ENCODE results near the gene TCEANC2. TPM values are rescaled to one million over a fixed set of nuclear protein-coding genes. Genes with fewer than 3 reads are reported as not detected.

TCEANC2 gene
- total RNA-seq, 2 donors from 2014 or later, result 4.4 to 5.9 TPM

DNA sequence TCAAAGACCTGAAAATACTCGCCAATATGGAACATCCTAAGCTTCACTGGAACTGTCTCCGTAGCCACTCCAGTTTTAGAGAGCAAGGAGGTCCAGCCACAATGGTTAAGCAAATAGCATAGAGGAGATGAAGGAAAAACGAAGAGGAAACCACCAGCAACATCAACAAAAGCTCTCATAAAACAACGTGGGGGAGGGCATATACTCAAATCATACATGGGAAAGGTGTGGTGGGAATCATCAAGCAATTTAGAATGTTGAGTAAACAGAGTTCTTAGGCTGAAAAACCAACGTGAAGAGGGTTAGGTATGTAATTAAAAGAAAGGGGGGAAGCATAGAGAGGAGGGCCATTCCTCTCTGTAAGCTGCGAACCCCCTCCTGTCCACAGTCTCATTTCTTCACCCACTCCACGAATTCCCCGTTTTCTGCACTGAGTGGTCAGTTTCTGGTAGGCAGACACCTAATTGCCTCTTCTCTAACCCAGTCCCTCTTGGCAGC, 1.4 kb upstream of the TCEANC2 start:
- peak overlapping the region; percentile 92 to 95 for H3K9ac ChIP-seq (ENCODE audit: low read depth in 2 of 2, low read length in 2 of 2)
- DNase-seq, result peak; percentile 67
- TF ChIP-seq, protein P1, sequence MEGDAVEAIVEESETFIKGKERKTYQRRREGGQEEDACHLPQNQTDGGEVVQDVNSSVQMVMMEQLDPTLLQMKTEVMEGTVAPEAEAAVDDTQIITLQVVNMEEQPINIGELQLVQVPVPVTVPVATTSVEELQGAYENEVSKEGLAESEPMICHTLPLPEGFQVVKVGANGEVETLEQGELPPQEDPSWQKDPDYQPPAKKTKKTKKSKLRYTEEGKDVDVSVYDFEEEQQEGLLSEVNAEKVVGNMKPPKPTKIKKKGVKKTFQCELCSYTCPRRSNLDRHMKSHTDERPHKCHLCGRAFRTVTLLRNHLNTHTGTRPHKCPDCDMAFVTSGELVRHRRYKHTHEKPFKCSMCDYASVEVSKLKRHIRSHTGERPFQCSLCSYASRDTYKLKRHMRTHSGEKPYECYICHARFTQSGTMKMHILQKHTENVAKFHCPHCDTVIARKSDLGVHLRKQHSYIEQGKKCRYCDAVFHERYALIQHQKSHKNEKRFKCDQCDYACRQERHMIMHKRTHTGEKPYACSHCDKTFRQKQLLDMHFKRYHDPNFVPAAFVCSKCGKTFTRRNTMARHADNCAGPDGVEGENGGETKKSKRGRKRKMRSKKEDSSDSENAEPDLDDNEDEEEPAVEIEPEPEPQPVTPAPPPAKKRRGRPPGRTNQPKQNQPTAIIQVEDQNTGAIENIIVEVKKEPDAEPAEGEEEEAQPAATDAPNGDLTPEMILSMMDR (IDR thresholded peaks at IDR 0.05), result no peak
- H3K4me3 ChIP-seq, result peak overlapping the region; percentile 71
- intact Hi-C loops (cut with DNase I), result no loop called here
- H3K4me1 ChIP-seq, result peaks cover 19% of the 10 kb centered on the region
- no peaks in the 10 kb centered on the region for H3K36me3 ChIP-seq
- H3K27me3 ChIP-seq, result no peaks in the 10 kb centered on the region
- no peaks in the 10 kb centered on the region for H3K9me3 ChIP-seq
- H3K27ac ChIP-seq, result peak overlapping the region; percentile 96

DNA sequence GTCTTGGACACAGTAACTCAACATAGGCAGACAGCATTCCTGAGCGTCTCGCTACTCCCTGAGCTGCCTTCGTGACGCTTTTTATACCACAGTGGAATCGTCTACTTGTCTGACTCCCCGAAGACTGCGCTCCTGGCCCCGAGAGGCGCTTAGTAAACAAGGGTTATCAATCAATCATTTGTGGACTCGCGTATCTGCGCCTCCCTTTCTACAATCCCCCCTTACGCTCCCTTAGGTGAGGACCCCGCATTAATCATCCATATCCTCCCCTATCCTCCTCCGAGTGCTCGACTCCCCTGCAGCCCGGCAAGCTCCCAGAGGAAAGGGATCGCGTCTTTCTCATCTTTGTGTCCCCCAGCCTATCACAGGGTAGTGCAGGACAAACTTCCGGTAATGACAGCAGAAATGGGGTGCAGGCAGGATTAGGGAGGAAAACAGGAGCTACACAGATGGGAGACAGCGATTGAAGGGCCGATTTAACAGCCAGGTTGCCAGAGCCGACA, 926 bp upstream of the TCEANC2 start:
- Histone ChIP-seq H3K4me1 (peaks cover 19% of the 10 kb centered on the region), H3K4me3 (peak overlapping the region; percentile 71), H3K27ac (peak overlapping the region; percentile 96), H3K9ac (ENCODE audit: low read depth in 2 of 2, low read length in 2 of 2) (peak overlapping the region; percentile 92 to 95), H3K27me3 (no peaks in the 10 kb centered on the region), H3K9me3 (no peaks in the 10 kb centered on the region), H3K36me3 (no peaks in the 10 kb centered on the region)
- peak; percentile 58 for DNase-seq
- TF ChIP-seq, protein P1 (IDR thresholded peaks at IDR 0.05), result no peak
- intact Hi-C loops (cut with DNase I), result no loop called here

DNA sequence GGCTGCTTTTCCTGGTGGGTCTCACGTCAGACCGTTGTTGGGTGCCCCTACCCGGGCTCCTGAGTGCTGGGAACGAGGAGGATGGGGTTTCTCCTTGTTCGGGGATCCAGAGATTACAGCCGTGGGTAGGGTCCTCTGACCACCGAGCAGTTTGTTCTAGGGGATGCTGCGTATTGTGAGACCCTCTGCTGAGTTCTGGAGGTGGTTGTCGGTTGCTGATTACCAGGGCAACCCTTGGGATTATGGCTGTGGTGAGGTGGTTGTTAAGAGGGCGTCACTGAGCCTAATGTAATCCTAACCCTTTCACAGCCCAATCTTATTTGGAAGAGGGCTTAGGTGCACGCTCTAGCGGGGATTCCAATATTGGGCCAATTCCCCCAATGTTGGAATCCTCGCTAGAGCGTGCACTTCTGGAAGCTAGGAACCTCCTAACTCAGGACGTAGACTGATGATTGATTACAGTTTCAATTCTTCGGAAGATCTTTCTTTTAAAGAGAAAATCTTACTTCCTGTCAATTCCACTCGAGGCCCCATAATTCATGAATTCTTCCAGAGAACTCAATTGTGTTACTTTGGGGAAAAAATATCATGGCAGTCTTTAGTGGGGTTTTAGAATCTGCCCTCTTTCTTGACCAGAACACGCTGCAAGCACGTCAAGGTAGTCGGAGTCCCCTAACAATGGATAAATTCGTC, 483 bp downstream of the TCEANC2 start:
- no peak for DNase-seq

DNA sequence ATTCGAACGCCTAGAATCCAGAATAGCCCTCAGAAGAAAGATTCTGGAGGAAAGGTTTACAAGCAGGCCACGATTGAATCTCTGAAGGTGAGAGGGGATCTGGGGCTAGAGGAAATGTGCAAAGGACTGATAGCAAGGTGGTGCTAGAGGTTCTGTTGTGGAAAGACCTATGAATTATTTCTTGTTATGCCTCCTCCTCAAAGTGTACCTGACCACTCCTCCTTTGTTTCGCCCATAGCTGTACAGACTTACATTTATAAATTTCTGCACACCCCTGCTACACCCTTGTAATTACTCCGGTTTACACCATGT, 986 bp downstream of the TCEANC2 start:
- intact Hi-C loops (cut with DNase I), result no loop called here
- H3K27me3 ChIP-seq, result no peaks in the 10 kb centered on the region
- H3K4me3 ChIP-seq, result peak overlapping the region; percentile 71
- DNase-seq, result no peak
- no peak overlapping the region for H3K27ac ChIP-seq
- H3K36me3 ChIP-seq, result no peaks in the 10 kb centered on the region
- TF ChIP-seq, protein P1 (IDR thresholded peaks at IDR 0.05), result no peak
- peaks cover 9% of the 10 kb centered on the region for H3K4me1 ChIP-seq
- no peaks in the 10 kb centered on the region for H3K9me3 ChIP-seq
- peak overlapping the region in 1 of 2 donors; percentile 95 for H3K9ac ChIP-seq (ENCODE audit: low read depth in 2 of 2, low read length in 2 of 2)

More for the DNA sequence above, 483 bp downstream of the TCEANC2 start:
- TF ChIP-seq, protein P1 (IDR thresholded peaks at IDR 0.05), result no peak
- intact Hi-C loops (cut with DNase I), result no loop called here
- Histone ChIP-seq H3K4me1 (peaks cover 14% of the 10 kb centered on the region), H3K4me3 (peak overlapping the region; percentile 71), H3K27ac (peak overlapping the region; percentile 96), H3K36me3 (no peaks in the 10 kb centered on the region), H3K9me3 (no peaks in the 10 kb centered on the region), H3K27me3 (no peaks in the 10 kb centered on the region), H3K9ac (ENCODE audit: low read depth in 2 of 2, low read length in 2 of 2) (peak overlapping the region; percentile 76 to 95)

DNA sequence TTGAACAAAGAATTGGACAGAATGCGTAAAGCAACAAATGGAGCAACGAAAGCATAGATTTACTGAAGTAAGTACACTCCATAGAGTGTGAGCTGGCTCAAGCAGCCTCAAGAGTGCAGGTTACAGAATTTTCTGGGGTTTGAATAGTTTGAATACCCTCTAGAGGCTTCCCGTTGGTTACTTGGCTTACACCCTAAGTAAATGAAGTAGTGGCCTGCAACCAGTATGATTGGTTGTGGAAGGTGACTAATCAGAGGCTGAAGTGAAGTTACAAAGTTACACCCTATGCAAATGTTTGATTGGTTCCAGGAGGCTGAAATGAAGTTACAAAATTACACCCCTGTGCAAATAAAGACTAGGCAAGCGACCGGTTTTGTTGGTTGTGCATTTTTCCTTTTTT, 10.9 kb downstream of the TCEANC2 start:
- H3K36me3 ChIP-seq, result no peaks in the 10 kb centered on the region
- no peak overlapping the region for H3K9ac ChIP-seq (ENCODE audit: low read depth in 2 of 2, low read length in 2 of 2)
- no peaks in the 10 kb centered on the region for H3K4me1 ChIP-seq
- no peaks in the 10 kb centered on the region for H3K27me3 ChIP-seq
- no peak overlapping the region for H3K27ac ChIP-seq
- no peaks in the 10 kb centered on the region for H3K9me3 ChIP-seq
- intact Hi-C loops (cut with DNase I), result loop anchor here (10.0 kb wide), 1 partner anchor 741 kb away; the partner anchor contains the start of gene TTC22
- no peak for DNase-seq
- H3K4me3 ChIP-seq, result no peak overlapping the region
- TF ChIP-seq, protein P1 (IDR thresholded peaks at IDR 0.05), result no peak

All from colonic mucosa (tissue), 4 donors.